Adrenal gland (tissue), 12 donors: Measurements from ENCODE around the gene LRCH2. TPM values are rescaled to one million over a fixed set of nuclear protein-coding genes. Genes with fewer than 3 reads are reported as not detected.

Experiments used
- DNase-seq, 7 donors: peaks; one replicate each; pipeline ENCODE4 v3.0.0-alpha.2; 2019 to 2020
- H3K27ac ChIP-seq, 5 donors: fragments of 200-600 bp; sonication (generic) in 4 of 5; 1 replicate in 3 of 5; 2 replicates in 2 of 5; pipeline versions ENCODE4 v1.5.1 to v1.8.0; 2016 to 2020; ENCODE audit warnings: mild to moderate bottlenecking in 1 of 5
- H3K27me3 ChIP-seq: fragments of 200-600 bp; 2 replicates; pipeline ENCODE4 v1.8.0; 2021
- H3K36me3 ChIP-seq, 2 donors: fragments of 200-600 bp; replicated peaks in 1 of 2; 1 replicate in 1 of 2; 2 replicates in 1 of 2; pipeline versions ENCODE4 v1.5.1 to v1.8.0; 2018 to 2022
- H3K4me1 ChIP-seq, 2 donors: fragments of 200-600 bp; replicated peaks in 1 of 2; 1 replicate in 1 of 2; 2 replicates in 1 of 2; pipeline versions ENCODE4 v1.5.1 to v1.8.0; 2018 to 2021
- H3K4me3 ChIP-seq, 4 donors: fragments of 200-600 bp; sonication (generic) in 3 of 4; one replicate each; pipeline ENCODE4 v1.5.1; 2016 to 2018
- H3K9me3 ChIP-seq, 3 donors: fragments of 200-600 bp; sonication (generic) in 1 of 3; replicated peaks in 1 of 3; 1 replicate in 2 of 3; 2 replicates in 1 of 3; pipeline versions ENCODE4 v1.5.1 to v1.8.0; 2016 to 2021
- CTCF ChIP-seq, 6 experiments: fragments of 450-650 bp in 4 of 6; fragments of 200-600 bp in 2 of 6; sonication (generic) in 1 of 6; IDR thresholded peaks; 1 replicate in 5 of 6; 2 replicates in 1 of 6; pipeline versions ENCODE4 v1.5.1 to v1.8.0; 2016 to 2021; ENCODE audit warnings: antibody characterized with exemption in 6 of 6, mild to moderate bottlenecking in 2 of 6, moderate library complexity in 1 of 6
- POLR2A ChIP-seq, 2 donors: fragments of 450-650 bp; IDR thresholded peaks; one replicate each; pipeline ENCODE4 v1.6.1; 2017; ENCODE audit warnings: antibody characterized with exemption in 2 of 2, mild to moderate bottlenecking in 2 of 2, moderate library complexity in 1 of 2
- WGBS, 4 donors: extraction: QIAGEN DNeasy Blood & Tissue Kit in 2 of 4; methylation state at CpG; one replicate each; pipeline versions ENCODE4 v1.1.5 to v1.1.7; 2013 to 2017; 5-methylcytosine and 5-hydroxymethylcytosine counted together
- intact Hi-C, 2 donors: fragments of 100-400 bp; cut with DNase I; formaldehyde crosslinking; loops; one replicate each; pipeline versions ENCODE4 v1.14.1 to v1.15.0; 2022 to 2023
- polyA plus RNA-seq, 3 donors: library from polyadenylated mRNA; stranded (reverse); fragments of 200-250 nt in 2 of 3; fragments of 350-450 nt in 1 of 3; fragmentation: Illumina TruSeq in 1 of 3; extraction: RNeasy Lipid Tissue Mini Kit (QIAGEN cat#74804) in 1 of 3; gene quantifications; one replicate each; pipeline ENCODE4 v1.2.3, GENCODE V29; 2013 to 2014
- total RNA-seq, 9 donors: library from RNA; depleted of rRNA in 4 of 9; stranded (reverse); fragments of >200 nt in 4 of 9; fragments of 120-200 nt in 1 of 9; fragmentation: NEBNext Ultra II Directional in 1 of 9; extraction: Animal tissue kit (Norgen Biotek cat#: 25700) in 1 of 9; gene quantifications; one replicate each; pipeline versions ENCODE4 v1.1.0 to v1.2.4, GENCODE V29; 2013 to 2023
- donor health status: healthy with polysubstance abuse.
- donor health status: Bipolar disorder and iron deficiency.
- donor health status: DM: yes; HTN: yes; CAD: no.
- donor health status: DM: no; HTN: no; CAD: no.
- donor health status: DM: no; HTN: no; CAD: no.
- donor health status: DM: yes; HTN: yes; CAD: no.

Gene LRCH2
- total and polyA plus RNA-seq, 12 donors = 2.3 to 8.7 (median 5.9) TPM

- Histone ChIP-seq H3K4me1 (no peaks in the 10 kb centered on the region), H3K27me3 (peaks cover 10% of the 10 kb centered on the region), H3K36me3 (no peaks in the 10 kb centered on the region), H3K4me3 (no peak overlapping the region), H3K9me3 (no peaks in the 10 kb centered on the region), H3K27ac (no peak overlapping the region)
- WGBS, 4 donors = 36 to 66% (median 44%) methylated on average over 1 of the region's 1 CpG
- no peak for TF ChIP-seq POLR2A (IDR thresholded peaks at IDR 0.05)
- no peak for TF ChIP-seq CTCF (IDR thresholded peaks at IDR 0.05)
- DNase-seq = no peak
- intact Hi-C loops = no loop called here
Measured at GRCh38 chrX:115237056-115237455, 3.2 kb upstream of the LRCH2 start.

- intact Hi-C loops = no loop called here
- H3K27me3 ChIP-seq = peaks cover 15% of the 10 kb centered on the region
- no peaks in the 10 kb centered on the region for H3K9me3 ChIP-seq
- no peak overlapping the region for H3K27ac ChIP-seq
- no peak for DNase-seq
- no peaks in the 10 kb centered on the region for H3K4me1 ChIP-seq
- no peaks in the 10 kb centered on the region for H3K36me3 ChIP-seq
- TF ChIP-seq CTCF (IDR thresholded peaks at IDR 0.05) (no peak), POLR2A (IDR thresholded peaks at IDR 0.05) (no peak)
- no peak overlapping the region for H3K4me3 ChIP-seq
Measured at GRCh38 chrX:115236560-115236959, 2.7 kb upstream of the LRCH2 start.

GRCh38 chrX:115234461-115234860 is 565 bp upstream of the LRCH2 start:
- TF ChIP-seq POLR2A (IDR thresholded peaks at IDR 0.05) (no peak), CTCF (IDR thresholded peaks at IDR 0.05) (no peak)
- H3K27ac ChIP-seq = no peak overlapping the region
- no peaks in the 10 kb centered on the region for H3K4me1 ChIP-seq
- intact Hi-C loops = no loop called here
- no peaks in the 10 kb centered on the region for H3K9me3 ChIP-seq
- H3K36me3 ChIP-seq = no peaks in the 10 kb centered on the region
- H3K27me3 ChIP-seq = peaks cover 16% of the 10 kb centered on the region
- 4 to 23% (median 9%) methylated on average over 3 of the region's 3 CpGs for WGBS, 4 donors
- no peak for DNase-seq
- peak overlapping the region in 1 of 4 donors; percentile 65 for H3K4me3 ChIP-seq

GRCh38 chrX:115232933-115233496 is 881 bp downstream of the LRCH2 start:
- Histone ChIP-seq H3K27ac (peak overlapping the region in 2 of 5 donors; percentile 56 to 79), H3K9me3 (no peaks in the 10 kb centered on the region), H3K4me3 (peak overlapping the region in 2 of 4 donors; percentile 28 to 65), H3K36me3 (no peaks in the 10 kb centered on the region), H3K27me3 (peaks cover 23% of the 10 kb centered on the region), H3K4me1 (no peaks in the 10 kb centered on the region)
- TF ChIP-seq CTCF (IDR thresholded peaks at IDR 0.05) (no peak), POLR2A (IDR thresholded peaks at IDR 0.05) (no peak)
- DNase-seq = no peak
- 2 to 32% (median 11%) methylated on average over 6 of the region's 6 CpGs for WGBS, 4 donors
- intact Hi-C loops = no loop called here
